Measurements from ENCODE around the gene PRDX1.
"Not testable (repeated sequence)": the region's sequence is repeated elsewhere in the genome, so short reads cannot be mapped to it uniquely, and the experiment has no call there.

The PRDX1 gene

GRCh38 chr1:45536886-45537285 is 15.2 kb upstream of the PRDX1 start:
- no peak for DNase-seq

GRCh38 chr1:45535988-45536766 is 14.5 kb upstream of the PRDX1 start:
- DNase-seq, result no peak

DNA sequence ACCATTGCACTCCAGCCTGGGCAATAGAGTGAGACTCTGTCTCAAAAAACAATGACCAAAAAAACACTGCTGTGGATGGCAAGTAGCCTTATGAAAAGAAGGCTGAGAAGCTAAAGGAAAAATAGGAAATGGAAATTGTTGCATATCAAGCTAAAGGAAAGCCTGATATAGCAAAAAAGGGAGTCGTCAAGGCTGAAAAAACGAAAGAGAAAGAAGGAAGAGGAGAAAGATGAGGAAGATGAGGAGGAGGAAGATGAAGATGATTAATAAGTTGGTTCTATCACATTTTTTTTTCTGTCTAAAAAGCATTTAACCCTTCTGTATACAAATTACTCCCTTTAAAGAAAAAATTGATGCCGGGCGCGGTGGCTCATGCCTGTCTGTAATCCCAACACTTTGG is 10.2 kb upstream of the PRDX1 start:
- DNase-seq, result no peak

- DNase-seq, result no peak
Observed at GRCh38 chr1:45530632-45531135, 9.0 kb upstream of the PRDX1 start.

DNA sequence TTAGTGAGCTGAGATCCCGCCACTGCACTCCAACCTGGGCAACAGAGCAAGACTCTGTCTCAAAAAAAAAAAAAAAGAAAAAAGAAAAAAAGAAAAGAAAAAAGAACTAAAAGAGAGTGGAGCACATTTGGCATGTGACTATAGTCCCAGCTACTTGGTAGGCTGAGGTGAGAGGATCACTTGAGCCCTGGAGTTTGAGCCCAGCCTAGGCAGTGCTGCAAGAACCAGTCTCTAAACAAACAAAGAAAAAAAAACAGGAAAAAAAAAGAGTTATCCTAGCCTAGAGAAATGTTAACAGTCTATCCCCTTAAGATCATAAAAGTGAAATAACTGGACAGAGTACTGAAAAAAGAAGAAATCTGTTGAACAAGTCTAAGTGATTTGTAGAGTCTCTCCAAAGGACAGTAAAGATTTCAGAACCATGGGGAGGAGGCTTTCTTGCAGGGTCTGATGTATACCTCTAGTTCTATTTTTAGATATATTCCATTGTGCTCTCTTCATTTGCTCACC is 4.5 kb upstream of the PRDX1 start:
- DNase-seq, result no peak

GRCh38 chr1:45523975-45524374 is 2.3 kb upstream of the PRDX1 start:
- DNase-seq, result not testable (repeated sequence)

GRCh38 chr1:45523516-45523915 is 1.8 kb upstream of the PRDX1 start:
- DNase-seq, result not testable (repeated sequence)

DNA sequence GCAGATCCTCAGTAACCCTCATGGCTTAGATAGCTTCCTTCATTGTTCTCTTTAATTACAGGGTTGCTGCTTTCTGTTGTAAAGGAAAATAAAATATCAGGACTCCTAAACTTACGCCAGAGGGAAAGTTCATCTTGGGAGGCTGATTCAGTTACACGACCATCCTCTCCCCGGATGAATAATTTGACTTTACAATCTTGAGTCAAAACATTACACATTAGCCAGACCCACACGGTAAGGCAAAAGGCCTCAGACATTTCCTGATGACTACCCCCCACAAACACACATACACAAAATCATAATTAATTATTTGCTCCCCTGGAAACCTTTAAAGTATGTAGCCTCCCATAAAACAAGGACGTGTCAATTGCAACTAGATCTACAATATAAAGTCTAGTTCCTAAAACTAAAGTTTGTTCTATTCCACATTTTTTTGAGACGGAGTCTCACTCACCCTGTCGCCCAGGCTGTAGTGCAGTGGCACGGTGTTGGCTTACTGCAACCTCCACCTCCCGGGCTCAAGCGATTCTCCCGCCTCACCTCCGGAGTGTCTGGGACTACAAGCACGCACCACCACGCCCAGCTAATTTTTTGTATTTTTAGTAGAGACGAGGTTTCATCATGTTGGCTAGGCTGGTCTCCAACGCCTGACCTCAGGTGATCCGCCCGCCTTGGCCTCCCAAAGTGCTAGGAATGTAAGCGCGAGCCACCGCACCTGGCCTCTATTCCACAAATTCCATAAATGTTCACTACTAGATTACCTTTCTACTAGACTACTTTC is 830 bp upstream of the PRDX1 start:
- DNase-seq, result no peak

GRCh38 chr1:45519774-45520173 is 1.9 kb downstream of the PRDX1 start:
- DNase-seq, result not testable (repeated sequence)

DNA sequence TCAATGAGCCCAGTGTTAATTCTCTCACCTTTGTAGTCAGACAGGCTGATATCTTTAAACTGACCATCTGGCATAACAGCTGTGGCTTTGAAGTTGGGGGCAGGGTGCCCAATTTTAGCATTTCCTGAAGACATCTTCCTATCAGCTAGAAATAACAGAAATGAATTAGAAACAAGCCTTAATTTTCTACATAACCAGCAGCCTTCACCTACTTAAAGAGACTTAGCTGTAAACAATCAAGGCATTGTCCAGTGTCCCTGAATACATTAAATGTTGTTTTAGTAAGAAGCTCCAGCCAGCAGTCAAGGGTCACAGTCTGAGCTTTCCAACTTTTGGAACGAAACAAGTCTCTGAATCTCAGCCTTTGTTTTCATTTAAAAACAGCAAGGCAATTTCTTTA is 2.8 kb downstream of the PRDX1 start:
- peak in 4 of 58 donors; percentile 6 to 36 (median 8) for DNase-seq

GRCh38 chr1:45518366-45518765 is 3.3 kb downstream of the PRDX1 start:
- not testable (repeated sequence) for DNase-seq

DNA sequence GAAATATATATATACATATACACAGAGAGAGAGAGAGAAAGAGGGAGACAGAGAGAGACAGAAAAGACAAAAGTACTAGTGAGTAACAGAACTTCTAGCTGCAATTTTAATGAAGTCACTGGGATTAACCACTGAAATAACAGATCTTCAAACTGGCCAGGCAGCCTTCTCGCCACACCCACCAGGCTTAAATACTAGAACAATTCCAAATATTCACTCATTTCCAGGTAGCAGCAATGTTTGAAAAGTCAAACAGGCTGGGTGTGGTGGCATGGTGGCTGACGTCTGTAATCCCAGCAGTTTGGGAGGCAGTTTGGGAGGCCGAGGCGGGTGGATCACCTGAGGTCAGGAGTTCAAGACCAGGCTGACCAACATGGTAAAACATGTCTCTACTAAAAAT is 5.2 kb downstream of the PRDX1 start:
- DNase-seq, result no peak

- no peak for DNase-seq
Observed at GRCh38 chr1:45516036-45516435, 5.6 kb downstream of the PRDX1 start.

GRCh38 chr1:45513532-45514260 is 8.0 kb downstream of the PRDX1 start:
- not testable (repeated sequence) for DNase-seq

DNA sequence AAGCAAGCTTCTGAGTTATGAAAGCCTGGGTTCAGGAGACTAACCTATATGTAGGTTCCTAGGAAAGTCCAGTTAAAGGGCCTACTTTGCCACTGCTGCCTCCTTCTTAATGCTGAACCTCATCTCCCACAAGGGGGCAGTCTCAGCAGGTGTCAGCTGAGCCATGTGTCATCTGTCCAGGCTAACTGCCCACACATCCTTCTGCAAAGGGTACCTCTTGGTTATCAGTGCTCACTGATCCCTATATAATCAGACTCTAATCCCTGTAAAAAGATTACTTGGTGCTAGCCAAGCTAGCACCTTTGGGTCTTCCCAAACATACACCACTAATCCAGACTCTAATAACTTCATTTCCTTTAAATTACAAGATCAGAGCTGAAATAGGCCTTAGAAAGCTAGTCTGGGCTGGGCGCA is 9.0 kb downstream of the PRDX1 start:
- peak in 26 of 58 donors; percentile 5 to 57 (median 22) for DNase-seq

- DNase-seq, result peak in 28 of 58 donors; percentile 14 to 66 (median 34)
Observed at GRCh38 chr1:45510972-45511527, 10.6 kb downstream of the PRDX1 start.

DNA sequence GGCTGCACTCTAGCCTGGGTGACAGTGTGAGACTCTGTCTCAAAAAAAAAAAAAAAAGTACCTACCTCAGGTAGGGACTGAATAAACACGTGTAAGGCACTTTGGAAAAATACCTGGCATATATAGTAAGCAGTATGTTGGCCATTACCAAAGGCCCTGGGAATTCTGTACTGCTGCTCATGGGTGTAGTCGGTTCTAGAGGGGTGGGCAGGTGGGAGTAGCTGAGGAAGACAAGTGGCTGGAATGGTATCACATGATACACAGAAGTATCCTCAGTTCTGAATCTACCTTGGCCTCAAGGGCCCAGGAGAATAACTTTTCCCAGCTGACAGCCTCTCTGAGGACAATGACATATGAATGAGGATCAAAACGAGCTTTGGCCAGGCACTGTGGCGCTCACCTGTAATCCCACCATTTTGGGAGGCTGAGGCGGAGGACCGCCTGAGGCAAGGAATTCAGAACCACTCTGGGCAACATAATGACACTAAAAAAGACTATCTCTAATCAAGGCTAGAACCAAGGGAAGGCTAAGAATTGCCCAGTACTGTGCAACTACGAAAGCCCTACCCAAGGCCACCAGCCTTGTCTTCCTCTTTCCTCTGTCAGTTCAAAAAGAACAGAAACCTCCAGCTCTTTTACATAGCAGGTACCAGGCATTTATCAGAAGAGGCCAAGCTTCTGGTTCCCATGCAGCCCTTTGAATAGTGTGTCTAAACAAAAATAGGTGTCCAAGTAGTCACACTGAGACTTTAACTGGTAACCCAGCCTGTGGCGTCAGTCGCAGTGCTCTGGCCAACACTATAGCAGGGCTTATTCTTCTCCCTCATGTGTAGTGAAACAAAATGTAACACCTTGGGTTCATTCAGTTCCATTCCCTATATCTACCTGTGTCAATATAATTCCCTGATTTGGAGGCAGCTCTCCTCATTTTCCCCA is 11.4 kb downstream of the PRDX1 start:
- no peak for DNase-seq

DNA sequence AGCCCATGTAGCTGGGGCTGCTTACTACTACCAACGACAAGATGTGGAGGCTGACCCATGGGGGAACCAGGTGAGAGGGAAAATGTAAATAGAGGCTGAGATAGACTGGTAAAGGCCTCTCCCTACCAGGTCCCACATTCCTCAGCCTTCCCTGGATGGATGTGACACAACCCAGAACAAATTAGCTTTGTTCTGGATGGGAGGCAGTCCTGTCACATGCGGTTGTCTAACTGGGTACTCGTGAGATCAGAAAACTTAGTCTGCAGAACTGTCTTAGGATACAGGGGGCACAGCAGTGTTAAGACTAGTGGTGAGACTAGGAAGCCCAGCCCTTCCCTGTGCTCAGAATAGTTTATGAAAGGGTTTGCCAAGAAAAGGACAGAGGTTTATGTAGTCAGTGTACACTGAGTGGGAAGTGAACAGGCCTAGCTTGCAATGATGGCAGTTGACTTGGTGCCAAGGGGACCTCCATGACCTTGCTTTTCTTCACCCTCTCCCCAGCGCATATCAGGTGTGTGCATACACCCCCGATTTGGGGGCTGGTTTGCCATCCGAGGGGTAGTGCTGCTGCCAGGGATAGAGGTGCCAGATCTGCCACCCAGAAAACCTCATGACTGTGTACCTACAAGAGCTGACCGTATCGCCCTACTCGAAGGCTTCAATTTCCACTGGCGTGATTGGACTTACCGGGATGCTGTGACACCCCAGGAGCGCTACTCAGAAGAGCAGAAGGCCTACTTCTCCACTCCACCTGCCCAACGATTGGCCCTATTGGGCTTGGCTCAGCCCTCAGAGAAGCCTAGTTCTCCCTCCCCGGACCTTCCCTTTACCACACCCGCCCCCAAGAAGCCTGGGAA is 13.2 kb downstream of the PRDX1 start:
- no peak for DNase-seq

DNA sequence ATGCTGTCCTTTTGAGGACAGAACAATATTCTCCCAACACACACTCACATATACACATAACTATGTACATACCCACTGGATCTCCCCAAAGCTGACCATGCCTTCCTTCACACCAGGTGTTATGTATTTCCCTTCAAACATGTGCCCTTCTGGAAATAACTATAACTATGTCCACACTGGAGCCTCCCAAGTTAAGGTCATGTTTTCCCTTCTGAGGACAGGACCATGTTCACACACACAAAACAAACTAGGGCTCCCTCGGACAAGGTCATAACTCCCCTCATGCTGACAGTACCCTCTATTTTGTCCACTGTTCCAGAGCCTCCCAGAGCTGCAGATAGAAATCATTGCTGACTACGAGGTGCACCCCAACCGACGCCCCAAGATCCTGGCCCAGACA is 13.8 kb downstream of the PRDX1 start:
- DNase-seq, result no peak

Data from anterior cingulate cortex (tissue), 58 donors.